ENCODE measurements around the gene ARHGEF7. TPM values are rescaled to one million over a fixed set of nuclear protein-coding genes. Genes with fewer than 3 reads are reported as not detected.
"Not testable (repeated sequence)": the region's sequence is repeated elsewhere in the genome, so short reads cannot be mapped to it uniquely, and the experiment has no call there.

ARHGEF7 gene
- total RNA-seq, 2 donors from 2014 or later: 34.8 to 45.5 TPM

DNA sequence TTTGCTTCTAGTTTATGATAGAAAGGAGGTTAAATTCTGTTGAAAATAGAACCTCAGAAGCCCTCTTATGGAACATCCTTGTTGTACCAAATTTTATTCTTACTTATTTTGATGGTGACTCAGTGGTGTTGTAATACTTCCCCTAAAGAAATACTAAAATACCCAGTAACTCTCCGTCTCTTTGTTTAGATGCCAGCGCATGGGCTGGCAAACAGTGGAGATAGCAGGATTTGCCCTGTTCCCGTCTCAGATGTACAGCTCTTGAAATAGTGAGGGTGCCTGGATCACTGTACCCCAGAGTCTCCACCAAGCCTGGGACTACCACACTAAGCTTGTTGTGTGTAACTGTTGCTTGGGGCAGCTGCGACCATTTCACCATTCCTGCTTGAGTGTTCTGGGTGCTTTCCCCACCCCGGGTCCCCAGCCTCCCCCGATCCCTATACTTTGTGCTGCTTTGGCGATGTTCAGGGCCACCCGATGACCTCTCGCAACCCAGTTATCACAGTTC, 138.3 kb downstream of the ARHGEF7 start:
- ATAC-seq (no peak), DNase-seq (no peak)
- intact Hi-C loops (cut with DNase I): no loop called here

- intact Hi-C loops (cut with DNase I): no loop called here
- ATAC-seq (no peak), DNase-seq (no peak)
Measured at GRCh38 chr13:111255228-111255790, 140.2 kb downstream of the ARHGEF7 start.

- no peak for ATAC-seq
- intact Hi-C loops (cut with DNase I): no loop called here
- DNase-seq: no peak
Measured at GRCh38 chr13:111256458-111256857, 141.3 kb downstream of the ARHGEF7 start.

GRCh38 chr13:111256946-111257345, 141.8 kb downstream of the ARHGEF7 start:
- intact Hi-C loops (cut with DNase I): no loop called here
- no peak for ATAC-seq
- DNase-seq: no peak

DNA sequence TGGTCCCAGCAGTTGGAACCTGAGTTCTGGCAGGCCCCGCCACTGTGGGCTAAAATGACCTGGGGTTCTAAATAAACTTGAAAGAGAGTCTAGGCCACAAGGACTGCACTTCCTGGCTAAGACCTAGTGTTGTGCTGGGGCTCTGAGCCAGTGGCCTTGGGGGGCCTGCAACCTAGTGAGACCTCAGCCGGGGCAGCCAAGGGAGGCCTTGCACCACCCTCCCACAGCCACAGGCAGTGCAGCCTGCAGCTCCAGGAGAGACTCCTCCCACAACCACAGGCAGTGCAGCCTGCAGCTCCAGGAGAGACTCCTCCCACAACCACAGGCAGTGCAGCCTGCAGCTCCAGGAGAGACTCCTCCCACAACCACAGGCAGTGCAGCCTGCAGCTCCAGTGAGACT, 142.8 kb downstream of the ARHGEF7 start:
- ATAC-seq; intact Hi-C loops (cut with DNase I); DNase-seq: not testable (repeated sequence)

- ATAC-seq: no peak
- no peak for DNase-seq
- intact Hi-C loops (cut with DNase I): no loop called here
Measured at GRCh38 chr13:111258637-111259036, 143.5 kb downstream of the ARHGEF7 start.

GRCh38 chr13:111259058-111259457, 143.9 kb downstream of the ARHGEF7 start:
- no peak for ATAC-seq
- DNase-seq: no peak
- intact Hi-C loops (cut with DNase I): no loop called here

- no peak for ATAC-seq
- no peak for DNase-seq
- intact Hi-C loops (cut with DNase I): no loop called here
Measured at GRCh38 chr13:111261326-111261725, 146.2 kb downstream of the ARHGEF7 start.

DNA sequence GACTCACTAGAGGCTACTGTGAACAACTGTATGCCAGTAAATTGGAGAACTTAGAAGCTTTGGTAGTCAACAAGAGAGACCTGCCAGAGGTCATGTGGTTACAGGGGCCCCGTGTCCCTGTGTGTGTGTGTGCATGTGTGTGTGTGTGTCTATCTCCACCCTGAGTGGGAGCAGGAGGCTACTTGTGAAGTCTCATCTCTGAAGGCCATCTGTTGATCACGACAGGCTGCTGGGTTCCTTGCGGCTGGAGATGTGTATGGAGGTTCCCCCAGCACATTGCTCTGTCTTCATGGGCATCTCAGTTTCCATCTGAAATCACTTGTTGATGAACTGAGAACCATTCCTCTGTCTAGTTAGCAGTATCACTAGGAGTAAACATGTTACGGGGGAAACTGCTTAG, 147.2 kb downstream of the ARHGEF7 start:
- intact Hi-C loops (cut with DNase I): no loop called here
- DNase-seq: no peak
- no peak for ATAC-seq

- DNase-seq: no peak
- intact Hi-C loops (cut with DNase I): no loop called here
- peak in 1 of 2 donors; percentile 48 for ATAC-seq
Measured at GRCh38 chr13:111262715-111263114, 147.6 kb downstream of the ARHGEF7 start.

- no peak for DNase-seq
- no peak for ATAC-seq
Measured at GRCh38 chr13:111263566-111263965, 148.5 kb downstream of the ARHGEF7 start.

GRCh38 chr13:111265006-111265700, 150.0 kb downstream of the ARHGEF7 start:
- no peak for DNase-seq
- no peak for ATAC-seq
- intact Hi-C loops (cut with DNase I): no loop called here

More at GRCh38 chr13:111263566-111263965, 148.5 kb downstream of the ARHGEF7 start:
- intact Hi-C loops (cut with DNase I): no loop called here

DNA sequence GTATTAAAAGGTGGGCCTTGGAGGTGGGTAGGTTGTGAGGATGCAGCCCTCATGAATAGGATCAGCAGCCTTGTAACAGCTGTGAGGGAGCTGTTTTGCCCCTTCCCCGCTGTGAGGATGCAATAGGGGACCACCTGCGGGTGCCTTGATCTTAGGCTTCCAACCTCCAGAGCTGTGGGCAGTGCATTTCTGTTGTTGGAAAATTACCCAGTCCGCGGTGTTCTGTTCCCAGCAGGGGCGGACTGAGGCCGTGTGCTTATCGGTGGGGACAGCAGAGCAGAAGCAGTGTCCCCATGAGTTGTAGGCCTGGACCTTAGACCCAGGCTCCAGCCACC, 150.6 kb downstream of the ARHGEF7 start:
- ATAC-seq (no peak), DNase-seq (no peak)
- intact Hi-C loops (cut with DNase I): no loop called here

DNA sequence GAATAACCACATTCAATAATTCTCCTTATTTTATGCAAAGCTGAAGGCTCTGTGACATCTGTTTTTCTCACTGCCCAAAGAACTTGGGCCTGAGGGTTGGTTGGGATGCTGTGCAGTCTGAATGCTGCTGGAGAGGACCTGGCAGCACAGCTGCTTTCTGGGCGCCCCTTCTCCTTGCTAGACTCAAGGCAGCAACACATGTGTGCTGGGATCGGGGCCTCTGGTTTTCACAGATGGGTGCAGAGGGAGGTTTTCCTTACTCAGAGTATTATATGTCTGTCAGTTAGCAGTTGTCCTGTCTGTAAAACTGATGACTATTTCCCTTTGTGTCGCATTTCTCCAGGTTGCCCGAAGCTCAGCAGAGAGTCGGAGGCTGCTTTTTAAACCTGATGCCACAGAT, 152.1 kb downstream of the ARHGEF7 start:
- DNase-seq (no peak), ATAC-seq (no peak)
- intact Hi-C loops (cut with DNase I): no loop called here

DNA sequence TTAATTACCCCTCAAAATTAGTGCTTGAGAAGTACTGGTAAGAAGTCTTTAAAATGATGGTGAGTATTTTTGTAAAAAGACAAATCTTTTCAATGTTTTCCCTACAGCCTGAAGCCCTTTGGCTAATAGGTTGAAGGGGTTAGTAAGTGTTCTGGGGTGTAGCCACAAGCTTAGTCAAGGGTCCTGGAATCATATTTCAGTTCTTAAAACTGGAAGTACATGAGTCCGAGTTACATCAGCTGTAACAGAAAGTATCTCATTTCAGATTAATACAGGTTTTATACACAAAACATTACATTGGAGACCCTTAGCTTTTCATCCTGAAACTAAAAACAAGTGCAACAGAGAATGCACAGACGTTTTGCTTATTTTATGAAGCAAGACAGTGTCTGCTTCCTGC, 152.7 kb downstream of the ARHGEF7 start:
- DNase-seq (no peak), ATAC-seq (no peak)
- intact Hi-C loops (cut with DNase I): no loop called here

DNA sequence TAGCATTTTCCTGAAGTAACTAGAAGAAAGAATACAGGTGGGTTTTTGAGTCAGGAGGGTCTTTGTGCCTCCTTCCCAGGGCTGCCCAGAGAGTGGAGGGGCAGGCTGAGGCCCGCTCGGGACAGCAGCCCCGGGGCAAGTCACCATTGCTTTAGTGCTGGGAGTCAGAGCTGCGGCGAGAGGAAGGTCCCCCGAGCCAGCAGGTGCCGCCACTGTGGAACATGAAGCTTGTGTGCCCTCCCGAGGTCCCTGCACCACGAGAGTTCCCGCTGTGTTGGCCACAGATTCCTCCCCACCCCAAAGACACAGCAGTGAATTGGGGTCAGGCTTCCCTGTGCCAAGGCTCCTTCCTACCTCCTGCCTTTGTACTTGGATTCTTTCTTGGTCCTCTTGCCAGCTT, 154.4 kb downstream of the ARHGEF7 start:
- intact Hi-C loops (cut with DNase I): no loop called here
- ATAC-seq: no peak
- DNase-seq: no peak

- ATAC-seq (no peak), DNase-seq (no peak)
- intact Hi-C loops (cut with DNase I): no loop called here
Measured at GRCh38 chr13:111270126-111270525, 155.0 kb downstream of the ARHGEF7 start.

DNA sequence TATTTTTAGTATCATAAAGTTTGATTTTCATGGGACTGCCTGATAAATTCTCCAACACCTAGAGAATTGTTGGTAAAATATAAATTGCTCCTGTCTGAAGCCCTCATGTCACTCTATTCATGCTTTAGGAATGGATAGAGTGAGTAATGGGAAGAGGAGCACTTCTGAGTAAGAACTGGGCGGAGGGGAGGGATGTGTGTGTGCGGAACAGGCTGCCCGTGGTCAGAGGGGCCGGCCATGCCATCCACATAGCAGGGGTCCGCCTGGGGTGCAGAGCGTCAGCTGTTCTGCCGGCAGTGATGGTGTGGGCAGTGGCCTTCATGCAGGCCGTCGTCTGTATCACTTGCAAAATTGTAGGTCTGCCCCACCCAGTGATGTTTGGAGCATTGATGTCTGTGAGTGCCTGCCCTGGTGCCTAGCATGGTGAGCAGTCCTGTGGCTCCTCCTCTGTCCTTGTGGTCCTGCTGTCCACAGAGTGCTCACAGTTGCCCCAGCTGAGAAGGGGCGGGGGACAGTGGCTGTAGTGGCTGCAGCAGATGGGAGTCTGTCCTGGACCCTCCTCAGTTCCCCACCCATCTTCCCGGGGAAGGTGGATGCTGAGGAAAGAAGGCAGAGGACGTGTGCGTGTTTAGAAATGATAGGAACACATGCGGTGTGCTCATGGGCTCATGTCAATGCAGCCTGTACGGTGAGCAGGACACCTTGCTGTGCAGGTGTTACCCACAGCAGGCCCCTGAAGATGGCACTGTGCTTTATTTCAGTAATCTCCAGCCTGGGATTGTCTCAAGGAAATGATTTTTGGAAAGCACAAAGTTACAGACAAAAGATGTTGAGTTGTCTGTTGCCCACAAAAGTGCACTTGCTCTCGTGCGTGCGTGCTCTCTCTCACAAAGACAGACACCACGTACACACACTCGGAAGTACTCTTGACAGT, 155.9 kb downstream of the ARHGEF7 start:
- DNase-seq: no peak
- peak in 1 of 2 donors; percentile 18 for ATAC-seq
- intact Hi-C loops (cut with DNase I): no loop called here

GRCh38 chr13:111272117-111272516, 157.0 kb downstream of the ARHGEF7 start:
- ATAC-seq: no peak
- intact Hi-C loops (cut with DNase I): no loop called here
- no peak for DNase-seq

GRCh38 chr13:111275382-111275781, 160.3 kb downstream of the ARHGEF7 start:
- ATAC-seq (no peak), DNase-seq (no peak)
- intact Hi-C loops (cut with DNase I): no loop called here
